Smooth muscle cell (in vitro differentiated cells): ENCODE results near the gene SSX2IP. TPM values are rescaled to one million over a fixed set of nuclear protein-coding genes. Genes with fewer than 3 reads are reported as not detected.
"Not testable (repeated sequence)": the region's sequence is repeated elsewhere in the genome, so short reads cannot be mapped to it uniquely, and the experiment has no call there.

ENCODE experiments used
- DNase-seq: peaks from one replicate; lab custom pipeline; 2025; ENCODE audit not compliant: unreplicated experiment; lab: John Stamatoyannopoulos, UW
- H2AFZ ChIP-seq: fragments of 200-600 bp; sonication (generic); 2 replicates; pipeline ENCODE4 v1.6.0; 2016; ENCODE audit warnings: antibody characterized with exemption, low read depth, mild to moderate bottlenecking
- H3F3A ChIP-seq: fragments of 200-600 bp; sonication (generic); 2 replicates; pipeline ENCODE4 v1.6.0; 2017; ENCODE audit warnings: antibody characterized with exemption, low read depth
- H3K27ac ChIP-seq: fragments of 200-600 bp; sonication (generic); 2 replicates; pipeline ENCODE4 v1.5.1; 2016; ENCODE audit warnings: low read depth, mild to moderate bottlenecking
- H3K27me3 ChIP-seq: fragments of 200-600 bp; sonication (generic); 2 replicates; pipeline ENCODE4 v1.6.1; 2016; ENCODE audit warnings: low read depth, mild to moderate bottlenecking
- H3K36me3 ChIP-seq: fragments of 200-600 bp; sonication (generic); 2 replicates; pipeline ENCODE4 v1.5.1; 2016; ENCODE audit warnings: low read depth
- H3K4me1 ChIP-seq: fragments of 200-600 bp; sonication (generic); 2 replicates; pipeline ENCODE4 v1.5.1; 2016; ENCODE audit warnings: low read depth
- H3K4me2 ChIP-seq: fragments of 200-600 bp; sonication (generic); 2 replicates; pipeline ENCODE4 v1.6.0; 2016; ENCODE audit warnings: mild to moderate bottlenecking
- H3K4me3 ChIP-seq: fragments of 200-600 bp; sonication (generic); 2 replicates; pipeline ENCODE4 v1.5.1; 2016; ENCODE audit warnings: mild to moderate bottlenecking
- H3K79me2 ChIP-seq: fragments of 200-600 bp; sonication (generic); 2 replicates; pipeline ENCODE4 v1.6.0; 2016; ENCODE audit warnings: low read depth, mild to moderate bottlenecking
- H3K9ac ChIP-seq: fragments of 200-600 bp; sonication (generic); 2 replicates; pipeline ENCODE4 v1.6.0; 2016; ENCODE audit warnings: low read depth
- H3K9me3 ChIP-seq: fragments of 200-600 bp; sonication (generic); replicated peaks from 2 replicates; pipeline ENCODE4 v1.5.1; 2016; ENCODE audit warnings: low read depth
- H4K20me1 ChIP-seq: fragments of 200-600 bp; sonication (generic); 2 replicates; pipeline ENCODE4 v1.6.0; 2016; ENCODE audit warnings: low read depth
- CTCF ChIP-seq: fragments of 200-600 bp; sonication (generic); IDR thresholded peaks from 2 replicates; pipeline ENCODE4 v1.5.1; 2017; ENCODE audit warnings: borderline replicate concordance, mild to moderate bottlenecking, antibody characterized with exemption; ENCODE audit not compliant: insufficient read depth, poor library complexity, severe bottlenecking
- WGBS: methylation state at CpG from one replicate; pipeline ENCODE4 v1.1.7; 2016; ENCODE audit warnings: low lambda C conversion rate; 5-methylcytosine and 5-hydroxymethylcytosine counted together
- polyA plus RNA-seq: library from polyadenylated mRNA; unstranded; fragments of >200 nt; fragmentation: Nextera tagmentation; extraction: Ambion mirVana; gene quantifications from 2 replicates; pipeline ENCODE4 v1.2.1, GENCODE V29; 2016
- total RNA-seq: library from RNA; depleted of rRNA; stranded (reverse); fragments of >200 nt; gene quantifications from 2 replicates; pipeline ENCODE4 v1.2.3, GENCODE V29; 2014

The SSX2IP gene
- total and polyA plus RNA-seq, 2 experiments from 2014 or later: 27.4 to 69.7 TPM

- Histone ChIP-seq H3K4me3 (no peak overlapping the region), H3F3A (peaks cover 20% of the 10 kb centered on the region), H3K79me2 (no peaks in the 10 kb centered on the region), H3K9me3 (no peaks in the 10 kb centered on the region), H2AFZ (no peak overlapping the region), H3K27ac (peak overlapping the region; percentile 77), H3K36me3 (no peaks in the 10 kb centered on the region), H4K20me1 (no peaks in the 10 kb centered on the region), H3K9ac (peak overlapping the region; percentile 35), H3K4me1 (peaks cover 18% of the 10 kb centered on the region), H3K4me2 (peak overlapping the region; percentile 34), H3K27me3 (no peaks in the 10 kb centered on the region)
- no peak for TF ChIP-seq CTCF
- no peak for DNase-seq
- whole genome bisulfite sequencing: 26% methylated on average over 5 of the region's 5 CpGs
These were observed 91.2 kb downstream of the SSX2IP start for GRCh38 chr1:84598846-84599741.

GRCh38 chr1:84598418-84598817, 91.8 kb downstream of the SSX2IP start:
- Histone ChIP-seq H3K27me3 (no peaks in the 10 kb centered on the region), H2AFZ (no peak overlapping the region), H3K79me2 (no peaks in the 10 kb centered on the region), H3K9ac (no peak overlapping the region), H3K9me3 (no peaks in the 10 kb centered on the region), H3K4me1 (peaks cover 18% of the 10 kb centered on the region), H4K20me1 (no peaks in the 10 kb centered on the region), H3K36me3 (no peaks in the 10 kb centered on the region), H3K4me3 (no peak overlapping the region), H3K27ac (peak overlapping the region; percentile 77), H3K4me2 (peak overlapping the region; percentile 34), H3F3A (peaks cover 19% of the 10 kb centered on the region)
- no peak for DNase-seq
- 62% methylated on average over 3 of the region's 3 CpGs for WGBS
- no peak for TF ChIP-seq CTCF

GRCh38 chr1:84597011-84597410, 93.2 kb downstream of the SSX2IP start:
- H3K27ac ChIP-seq: no peak overlapping the region
- peaks cover 19% of the 10 kb centered on the region for H3F3A ChIP-seq
- no peak overlapping the region for H3K4me3 ChIP-seq
- no peaks in the 10 kb centered on the region for H3K79me2 ChIP-seq
- no peak overlapping the region for H3K4me2 ChIP-seq
- no peak for TF ChIP-seq CTCF
- H3K27me3 ChIP-seq: no peaks in the 10 kb centered on the region
- 97% methylated on average over 1 of the region's 1 CpG for WGBS
- no peaks in the 10 kb centered on the region for H3K9me3 ChIP-seq
- no peaks in the 10 kb centered on the region for H4K20me1 ChIP-seq
- H3K36me3 ChIP-seq: no peaks in the 10 kb centered on the region
- no peak for DNase-seq
- H2AFZ ChIP-seq: no peak overlapping the region
- H3K4me1 ChIP-seq: peaks cover 10% of the 10 kb centered on the region
- no peak overlapping the region for H3K9ac ChIP-seq

- not testable (repeated sequence) for H3K27me3 ChIP-seq, H3K36me3 ChIP-seq, H4K20me1 ChIP-seq, H3K79me2 ChIP-seq, H3K4me3 ChIP-seq, H2AFZ ChIP-seq, H3K9ac ChIP-seq, H3K9me3 ChIP-seq, H3K4me2 ChIP-seq, DNase-seq, H3K27ac ChIP-seq
- 97% methylated on average over 2 of the region's 2 CpGs for WGBS
- peaks cover 10% of the 10 kb centered on the region for H3K4me1 ChIP-seq
- peaks cover 17% of the 10 kb centered on the region for H3F3A ChIP-seq
These were observed 95.3 kb downstream of the SSX2IP start for GRCh38 chr1:84594959-84595358.

Other genes with a start within 250 kb of the SSX2IP start
- 71.4 and 78.9 TPM in 2 replicates for gene RPF1, start 211.2 kb downstream of the SSX2IP start, total RNA-seq
- 32.4 and 33.2 TPM in 2 replicates for gene RPF1, start 211.2 kb downstream of the SSX2IP start, polyA plus RNA-seq
- gene SPATA1, start 184.1 kb downstream of the SSX2IP start, total RNA-seq: 0.27 and 2.3 TPM in 2 replicates
- gene SPATA1, start 184.1 kb downstream of the SSX2IP start, polyA plus RNA-seq: 0.94 TPM in 1 of 2 replicates, not detected in the other
- 257 and 342 TPM in 2 replicates for gene GNG5, start 183.9 kb downstream of the SSX2IP start, total RNA-seq
- gene GNG5, start 183.9 kb downstream of the SSX2IP start, polyA plus RNA-seq: 722 and 772 TPM in 2 replicates
- 19.4 and 37.7 TPM in 2 replicates for gene CTBS, start 116.0 kb downstream of the SSX2IP start, total RNA-seq
- gene CTBS, start 116.0 kb downstream of the SSX2IP start, polyA plus RNA-seq: 30.3 and 34.6 TPM in 2 replicates
- gene LPAR3, start 202.7 kb upstream of the SSX2IP start, total RNA-seq: 0.94 and 2.1 TPM in 2 replicates
- gene LPAR3, start 202.7 kb upstream of the SSX2IP start, polyA plus RNA-seq: 0.60 and 0.78 TPM in 2 replicates